BE2C (cell line): ENCODE results near the gene ZBP1.

Source experiments
- DNase-seq: peaks from one replicate; pipeline ENCODE4 v3.0.0-alpha.2; 2020
- H3K27me3 ChIP-seq: fragments of 250-450 bp; sonication (Bioruptor Pico); 2 replicates; pipeline ENCODE4 v1.5.1; 2020; ENCODE audit warnings: mild to moderate bottlenecking
- H3K36me3 ChIP-seq: fragments of 250-450 bp; sonication (Bioruptor Pico); 2 replicates; pipeline ENCODE4 v1.5.1; 2020; ENCODE audit warnings: mild to moderate bottlenecking
- H3K4me1 ChIP-seq: fragments of 250-450 bp; sonication (Bioruptor Pico); 2 replicates; pipeline ENCODE4 v1.5.1; 2020
- H3K4me3 ChIP-seq: 2 replicates; pipeline ENCODE4 v1.5.1; 2011; ENCODE audit warnings: low read depth, low read length
- H3K9me3 ChIP-seq: fragments of 250-450 bp; sonication (Bioruptor Pico); 2 replicates; pipeline ENCODE4 v1.5.1; 2020
- CTCF ChIP-seq: IDR thresholded peaks from 2 replicates; pipeline ENCODE4 v1.5.1; 2012; ENCODE audit warnings: mild to moderate bottlenecking, low read depth, low read length

ZBP1 gene

GRCh38 chr20:57663241-57663640, 43.0 kb upstream of the ZBP1 start:
- peak; percentile 3 for DNase-seq
- no peak overlapping the region for H3K4me3 ChIP-seq
- H3K4me1 ChIP-seq: peaks cover 13% of the 10 kb centered on the region
- TF ChIP-seq CTCF: no peak
- no peaks in the 10 kb centered on the region for H3K27me3 ChIP-seq
- H3K36me3 ChIP-seq: peaks cover 1% of the 10 kb centered on the region; the same call in 1 of the 2 replicates
- no peaks in the 10 kb centered on the region for H3K9me3 ChIP-seq

- no peak for TF ChIP-seq CTCF
- peak; percentile 11 for DNase-seq
- peaks cover 4% of the 10 kb centered on the region; the same call in 1 of the 2 replicates for H3K36me3 ChIP-seq
- no peaks in the 10 kb centered on the region for H3K9me3 ChIP-seq
- H3K27me3 ChIP-seq: no peaks in the 10 kb centered on the region
- no peak overlapping the region for H3K4me3 ChIP-seq
- H3K4me1 ChIP-seq: peaks cover 11% of the 10 kb centered on the region
Measured at GRCh38 chr20:57662456-57663240, 42.4 kb upstream of the ZBP1 start.

GRCh38 chr20:57661746-57662455, 41.7 kb upstream of the ZBP1 start:
- peak; percentile 0 for DNase-seq
- no peak overlapping the region for H3K4me3 ChIP-seq
- no peaks in the 10 kb centered on the region for H3K27me3 ChIP-seq
- no peaks in the 10 kb centered on the region for H3K9me3 ChIP-seq
- H3K4me1 ChIP-seq: peaks cover 4% of the 10 kb centered on the region
- H3K36me3 ChIP-seq: peaks cover 4% of the 10 kb centered on the region
- TF ChIP-seq CTCF: no peak

GRCh38 chr20:57660922-57661745, 40.9 kb upstream of the ZBP1 start:
- no peak for TF ChIP-seq CTCF
- H3K4me1 ChIP-seq: peaks cover 4% of the 10 kb centered on the region
- no peaks in the 10 kb centered on the region for H3K9me3 ChIP-seq
- peaks cover 4% of the 10 kb centered on the region for H3K36me3 ChIP-seq
- no peak overlapping the region for H3K4me3 ChIP-seq
- H3K27me3 ChIP-seq: no peaks in the 10 kb centered on the region
- no peak for DNase-seq

GRCh38 chr20:57660181-57660921, 40.1 kb upstream of the ZBP1 start:
- H3K27me3 ChIP-seq: no peaks in the 10 kb centered on the region
- H3K9me3 ChIP-seq: no peaks in the 10 kb centered on the region
- no peak for DNase-seq
- no peak overlapping the region for H3K4me3 ChIP-seq
- TF ChIP-seq CTCF: no peak
- H3K4me1 ChIP-seq: peaks cover 4% of the 10 kb centered on the region
- peaks cover 4% of the 10 kb centered on the region for H3K36me3 ChIP-seq
